GM18519 (cell line): ENCODE data around the gene RSU1.

Experiments used
- ATAC-seq: cut with Tn5 transposase; IDR thresholded peaks from one replicate; pipeline ENCODE4 v1.9.1; 2021; ENCODE audit warnings: mild to moderate bottlenecking, moderate library complexity; ENCODE audit not compliant: unreplicated experiment, low FRiP score

RSU1 gene

GRCh38 chr10:16612981-16613355 is 204.3 kb downstream of the RSU1 start:
- no peak for ATAC-seq

GRCh38 chr10:16612115-16612980 is 204.9 kb downstream of the RSU1 start:
- ATAC-seq = no peak

- ATAC-seq = no peak
Observed at GRCh38 chr10:16611037-16611436, 206.2 kb downstream of the RSU1 start.

- ATAC-seq = no peak
Observed at GRCh38 chr10:16609211-16609610, 208.0 kb downstream of the RSU1 start.

GRCh38 chr10:16606923-16607322 is 210.3 kb downstream of the RSU1 start:
- no peak for ATAC-seq

GRCh38 chr10:16606421-16606820 is 210.8 kb downstream of the RSU1 start:
- ATAC-seq = no peak

GRCh38 chr10:16603308-16603707 is 213.9 kb downstream of the RSU1 start:
- no peak for ATAC-seq

- no peak for ATAC-seq
Observed at GRCh38 chr10:16602104-16602775, 215.0 kb downstream of the RSU1 start.

GRCh38 chr10:16599662-16600061 is 217.6 kb downstream of the RSU1 start:
- ATAC-seq = no peak

- no peak for ATAC-seq
Observed at GRCh38 chr10:16597656-16598055, 219.6 kb downstream of the RSU1 start.

GRCh38 chr10:16592378-16592777 is 224.8 kb downstream of the RSU1 start:
- ATAC-seq = no peak

GRCh38 chr10:16586358-16587138 is 230.7 kb downstream of the RSU1 start:
- peak; percentile 85 for ATAC-seq

GRCh38 chr10:16585103-16585502 is 232.1 kb downstream of the RSU1 start:
- ATAC-seq = no peak

GRCh38 chr10:16583382-16583781 is 233.8 kb downstream of the RSU1 start:
- no peak for ATAC-seq

GRCh38 chr10:16581202-16581601 is 236.0 kb downstream of the RSU1 start:
- no peak for ATAC-seq

- ATAC-seq = peak; percentile 90
Observed at GRCh38 chr10:16570731-16571130, 246.5 kb downstream of the RSU1 start.

- no peak for ATAC-seq
Observed at GRCh38 chr10:16566202-16566805, 250.9 kb downstream of the RSU1 start.

- ATAC-seq = no peak
Observed at GRCh38 chr10:16565604-16566003, 251.6 kb downstream of the RSU1 start.

- no peak for ATAC-seq
Observed at GRCh38 chr10:16562891-16563290, 254.3 kb downstream of the RSU1 start.

GRCh38 chr10:16559236-16559773 is 257.9 kb downstream of the RSU1 start:
- ATAC-seq = no peak
